HEK293 (cell line): Measurements from ENCODE around the gene ARHGAP15.

Source experiments
- CTCF ChIA-PET: fragments of 350-600 bp; formaldehyde crosslinking; extraction: SDS; loops from one replicate; lab custom pipeline; 2021; ENCODE audit warnings: antibody characterized with exemption; lab: Yijun Ruan, JAX
- POLR2A ChIA-PET: fragments of 300-600 bp; formaldehyde crosslinking; extraction: SDS; loops from one replicate; lab custom pipeline; 2020; ENCODE audit warnings: antibody characterized with exemption, inconsistent platforms; lab: Yijun Ruan, JAX
- H3K27ac ChIP-seq: fragments of 200-500 bp; sonication (Bioruptor generic); 2 replicates; pipeline ENCODE4 v1.5.1; 2014; ENCODE audit warnings: low read depth, low read length, control low read depth, inconsistent platforms; ENCODE audit errors: extremely low read depth
- H3K36me3 ChIP-seq, 2 experiments: fragments of 200-500 bp in 1 of 2; sonication (Bioruptor generic) in 1 of 2; 1 replicate in 1 of 2; 2 replicates in 1 of 2; pipeline ENCODE4 v1.5.1; 2014 to 2017; ENCODE audit warnings: inconsistent platforms in 2 of 2, low read length in 2 of 2; ENCODE audit not compliant: control insufficient read depth in 2 of 2, insufficient read depth in 1 of 2
- H3K4me1 ChIP-seq: fragments of 200-500 bp; sonication (Bioruptor generic); 2 replicates; pipeline ENCODE4 v1.5.1; 2014; ENCODE audit warnings: mild to moderate bottlenecking, low read length, inconsistent platforms; ENCODE audit not compliant: control insufficient read depth, insufficient read depth
- H3K4me3 ChIP-seq: 2 replicates; pipeline ENCODE4 v1.5.1; 2011; ENCODE audit warnings: low read depth, mild to moderate bottlenecking, control low read depth, low read length, moderate library complexity
- H3K9me3 ChIP-seq: fragments of 200-500 bp; sonication (Bioruptor generic); 2 replicates; pipeline ENCODE4 v1.5.1; 2014; ENCODE audit warnings: low read depth, low read length, inconsistent platforms; ENCODE audit not compliant: control insufficient read depth, insufficient read depth
- HOXA7 ChIP-seq: sonication (generic); formaldehyde crosslinking; IDR thresholded peaks from 2 replicates; pipeline ENCODE4 v1.8.1; 2022; ENCODE audit warnings: missing genetic modification reagents, borderline replicate concordance
- OVOL3 ChIP-seq: fragments of 450-650 bp; formaldehyde crosslinking; IDR thresholded peaks from 2 replicates; pipeline ENCODE4 v1.5.1; 2016; ENCODE audit warnings: missing biosample characterization, missing genetic modification characterization
- SCRT1 ChIP-seq: fragments of 450-650 bp; formaldehyde crosslinking; IDR thresholded peaks from 2 replicates; pipeline ENCODE4 v1.5.1; 2016; ENCODE audit warnings: missing biosample characterization, missing genetic modification characterization, borderline replicate concordance
- SP2 ChIP-seq: fragments of 450-650 bp; formaldehyde crosslinking; IDR thresholded peaks from 2 replicates; pipeline ENCODE4 v1.5.1; 2016; ENCODE audit warnings: missing biosample characterization, missing genetic modification characterization
- ZNF114 ChIP-seq: fragments of 450-650 bp; formaldehyde crosslinking; IDR thresholded peaks from 2 replicates; pipeline ENCODE4 v1.5.0; 2017; ENCODE audit warnings: missing biosample characterization, missing genetic modification characterization
- ZNF155 ChIP-seq: fragments of 450-650 bp; formaldehyde crosslinking; IDR thresholded peaks from 2 replicates; pipeline ENCODE4 v1.5.1; 2016; ENCODE audit warnings: missing biosample characterization, missing genetic modification characterization
- ZNF324 ChIP-seq: fragments of 450-650 bp; formaldehyde crosslinking; IDR thresholded peaks from 2 replicates; pipeline ENCODE4 v1.5.1; 2016; ENCODE audit warnings: missing biosample characterization, missing genetic modification characterization
- ZNF548 ChIP-seq: fragments of 450-650 bp; formaldehyde crosslinking; IDR thresholded peaks from 2 replicates; pipeline ENCODE4 v1.5.1; 2016; ENCODE audit warnings: missing biosample characterization, missing genetic modification characterization
- ZNF624 ChIP-seq: fragments of 450-650 bp; formaldehyde crosslinking; IDR thresholded peaks from 2 replicates; pipeline ENCODE4 v1.5.1; 2017; ENCODE audit warnings: missing biosample characterization, missing genetic modification characterization
- ZNF677 ChIP-seq: fragments of 450-650 bp; IDR thresholded peaks from 2 replicates; pipeline ENCODE4 v1.5.0; 2018; ENCODE audit warnings: missing biosample characterization, mild to moderate bottlenecking, missing genetic modification characterization, moderate library complexity
- ZNF777 ChIP-seq: fragments of 450-650 bp; formaldehyde crosslinking; IDR thresholded peaks from 2 replicates; pipeline ENCODE4 v1.5.1; 2017; ENCODE audit warnings: missing biosample characterization, missing genetic modification characterization, borderline replicate concordance
- ZNF830 ChIP-seq: fragments of 450-650 bp; IDR thresholded peaks from 2 replicates; pipeline ENCODE4 v1.5.0; 2018; ENCODE audit warnings: missing biosample characterization, missing genetic modification characterization, low read depth, mild to moderate bottlenecking, moderate library complexity
- ZNF837 ChIP-seq: fragments of 450-650 bp; formaldehyde crosslinking; IDR thresholded peaks from 2 replicates; pipeline ENCODE4 v1.5.1; 2016; ENCODE audit warnings: missing biosample characterization, missing genetic modification characterization
- ZSCAN16 ChIP-seq: fragments of 450-650 bp; formaldehyde crosslinking; IDR thresholded peaks from 2 replicates; pipeline ENCODE4 v1.5.1; 2016; ENCODE audit warnings: missing biosample characterization, missing genetic modification characterization
- TF ChIP-seq, protein P1 (sequence below): fragments of 450-650 bp; formaldehyde crosslinking; IDR thresholded peaks from 2 replicates; pipeline ENCODE4 v1.5.1; 2016; ENCODE audit warnings: missing biosample characterization, missing genetic modification characterization, borderline replicate concordance
- TF ChIP-seq, protein P2 (sequence below): fragments of 450-650 bp; formaldehyde crosslinking; IDR thresholded peaks from 2 replicates; pipeline ENCODE4 v1.5.1; 2016; ENCODE audit warnings: missing biosample characterization, missing genetic modification characterization
- TF ChIP-seq, protein P3 (sequence below): fragments of 450-650 bp; formaldehyde crosslinking; IDR thresholded peaks from 2 replicates; pipeline ENCODE4 v1.5.1; 2016; ENCODE audit warnings: missing biosample characterization, missing genetic modification characterization
- TF ChIP-seq, protein P4 (sequence below): fragments of 450-650 bp; formaldehyde crosslinking; IDR thresholded peaks from 2 replicates; pipeline ENCODE4 v1.5.1; 2016; ENCODE audit warnings: missing biosample characterization, missing genetic modification characterization
- TF ChIP-seq, protein P5 (sequence below): sonication (generic); formaldehyde crosslinking; IDR thresholded peaks from 2 replicates; pipeline ENCODE4 v1.8.1; 2022; ENCODE audit warnings: mild to moderate bottlenecking, moderate library complexity, missing genetic modification reagents
- TF ChIP-seq, protein P6 (sequence below): fragments of 450-650 bp; formaldehyde crosslinking; IDR thresholded peaks from 2 replicates; pipeline ENCODE4 v1.5.1; 2017; ENCODE audit warnings: missing biosample characterization, missing genetic modification characterization

Gene ARHGAP15

DNA sequence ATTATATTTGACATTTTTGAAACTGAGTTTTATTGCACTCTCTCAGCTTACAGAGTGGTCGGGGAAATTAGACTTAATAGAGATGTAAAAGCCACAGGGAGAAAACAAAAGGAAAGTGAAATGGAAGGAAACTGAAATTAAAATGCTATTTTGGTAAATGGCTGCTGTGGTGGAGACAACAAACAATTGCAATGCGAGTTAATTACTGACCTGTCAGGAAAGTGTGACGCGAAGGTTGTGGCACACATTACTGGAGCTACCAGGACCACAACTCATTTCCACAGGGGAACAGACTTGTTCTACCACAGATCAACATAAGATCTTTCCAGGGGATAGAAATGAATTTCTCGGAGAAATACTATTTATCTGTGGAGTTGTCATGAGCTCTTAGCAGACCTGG, 19.5 kb downstream of the ARHGAP15 start (continued):
- TF ChIP-seq, protein P1, sequence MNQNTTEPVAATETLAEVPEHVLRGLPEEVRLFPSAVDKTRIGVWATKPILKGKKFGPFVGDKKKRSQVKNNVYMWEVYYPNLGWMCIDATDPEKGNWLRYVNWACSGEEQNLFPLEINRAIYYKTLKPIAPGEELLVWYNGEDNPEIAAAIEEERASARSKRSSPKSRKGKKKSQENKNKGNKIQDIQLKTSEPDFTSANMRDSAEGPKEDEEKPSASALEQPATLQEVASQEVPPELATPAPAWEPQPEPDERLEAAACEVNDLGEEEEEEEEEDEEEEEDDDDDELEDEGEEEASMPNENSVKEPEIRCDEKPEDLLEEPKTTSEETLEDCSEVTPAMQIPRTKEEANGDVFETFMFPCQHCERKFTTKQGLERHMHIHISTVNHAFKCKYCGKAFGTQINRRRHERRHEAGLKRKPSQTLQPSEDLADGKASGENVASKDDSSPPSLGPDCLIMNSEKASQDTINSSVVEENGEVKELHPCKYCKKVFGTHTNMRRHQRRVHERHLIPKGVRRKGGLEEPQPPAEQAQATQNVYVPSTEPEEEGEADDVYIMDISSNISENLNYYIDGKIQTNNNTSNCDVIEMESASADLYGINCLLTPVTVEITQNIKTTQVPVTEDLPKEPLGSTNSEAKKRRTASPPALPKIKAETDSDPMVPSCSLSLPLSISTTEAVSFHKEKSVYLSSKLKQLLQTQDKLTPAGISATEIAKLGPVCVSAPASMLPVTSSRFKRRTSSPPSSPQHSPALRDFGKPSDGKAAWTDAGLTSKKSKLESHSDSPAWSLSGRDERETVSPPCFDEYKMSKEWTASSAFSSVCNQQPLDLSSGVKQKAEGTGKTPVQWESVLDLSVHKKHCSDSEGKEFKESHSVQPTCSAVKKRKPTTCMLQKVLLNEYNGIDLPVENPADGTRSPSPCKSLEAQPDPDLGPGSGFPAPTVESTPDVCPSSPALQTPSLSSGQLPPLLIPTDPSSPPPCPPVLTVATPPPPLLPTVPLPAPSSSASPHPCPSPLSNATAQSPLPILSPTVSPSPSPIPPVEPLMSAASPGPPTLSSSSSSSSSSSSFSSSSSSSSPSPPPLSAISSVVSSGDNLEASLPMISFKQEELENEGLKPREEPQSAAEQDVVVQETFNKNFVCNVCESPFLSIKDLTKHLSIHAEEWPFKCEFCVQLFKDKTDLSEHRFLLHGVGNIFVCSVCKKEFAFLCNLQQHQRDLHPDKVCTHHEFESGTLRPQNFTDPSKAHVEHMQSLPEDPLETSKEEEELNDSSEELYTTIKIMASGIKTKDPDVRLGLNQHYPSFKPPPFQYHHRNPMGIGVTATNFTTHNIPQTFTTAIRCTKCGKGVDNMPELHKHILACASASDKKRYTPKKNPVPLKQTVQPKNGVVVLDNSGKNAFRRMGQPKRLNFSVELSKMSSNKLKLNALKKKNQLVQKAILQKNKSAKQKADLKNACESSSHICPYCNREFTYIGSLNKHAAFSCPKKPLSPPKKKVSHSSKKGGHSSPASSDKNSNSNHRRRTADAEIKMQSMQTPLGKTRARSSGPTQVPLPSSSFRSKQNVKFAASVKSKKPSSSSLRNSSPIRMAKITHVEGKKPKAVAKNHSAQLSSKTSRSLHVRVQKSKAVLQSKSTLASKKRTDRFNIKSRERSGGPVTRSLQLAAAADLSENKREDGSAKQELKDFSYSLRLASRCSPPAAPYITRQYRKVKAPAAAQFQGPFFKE, result no peak

DNA sequence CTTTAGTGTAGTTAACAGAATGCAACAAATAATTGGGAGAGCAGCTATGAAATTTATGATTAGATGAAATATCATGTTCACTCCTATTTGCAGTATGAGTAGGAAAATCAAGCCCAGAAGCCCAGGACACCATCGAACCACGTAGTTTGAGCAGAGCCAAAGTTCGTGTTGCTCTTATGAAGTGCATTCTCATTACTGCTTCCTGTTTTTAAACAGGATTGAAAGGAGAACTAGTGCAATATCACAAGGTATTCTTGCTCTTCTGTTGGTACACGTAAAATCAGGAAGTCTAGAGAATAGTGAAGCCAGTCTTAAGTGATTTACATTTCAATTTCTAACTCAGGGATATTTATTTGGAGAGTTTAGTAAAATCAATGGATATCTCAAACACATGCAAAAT, 21.1 kb downstream of the ARHGAP15 start:
- Histone ChIP-seq H3K27ac (no peak overlapping the region), H3K36me3 (no peaks in the 10 kb centered on the region), H3K9me3 (no peaks in the 10 kb centered on the region), H3K4me3 (no peak overlapping the region), H3K4me1 (no peaks in the 10 kb centered on the region)
- CTCF ChIA-PET, result no interaction called here
- TF ChIP-seq HOXA7 (no peak), ZNF114 (no peak), ZNF837 (tag by site-specific recombination) (no peak), SCRT1 (tag by site-specific recombination) (no peak), ZNF624 (no peak), ZNF677 (tag by site-specific recombination) (no peak), SP2 (tag by site-specific recombination) (no peak), ZNF830 (tag by site-specific recombination) (no peak), ZNF155 (tag by site-specific recombination) (no peak), OVOL3 (no peak), ZNF324 (tag by site-specific recombination) (no peak), ZNF777 (tag by site-specific recombination) (no peak), ZNF548 (tag by site-specific recombination) (no peak), ZSCAN16 (tag by site-specific recombination) (no peak)
- TF ChIP-seq, protein P2, sequence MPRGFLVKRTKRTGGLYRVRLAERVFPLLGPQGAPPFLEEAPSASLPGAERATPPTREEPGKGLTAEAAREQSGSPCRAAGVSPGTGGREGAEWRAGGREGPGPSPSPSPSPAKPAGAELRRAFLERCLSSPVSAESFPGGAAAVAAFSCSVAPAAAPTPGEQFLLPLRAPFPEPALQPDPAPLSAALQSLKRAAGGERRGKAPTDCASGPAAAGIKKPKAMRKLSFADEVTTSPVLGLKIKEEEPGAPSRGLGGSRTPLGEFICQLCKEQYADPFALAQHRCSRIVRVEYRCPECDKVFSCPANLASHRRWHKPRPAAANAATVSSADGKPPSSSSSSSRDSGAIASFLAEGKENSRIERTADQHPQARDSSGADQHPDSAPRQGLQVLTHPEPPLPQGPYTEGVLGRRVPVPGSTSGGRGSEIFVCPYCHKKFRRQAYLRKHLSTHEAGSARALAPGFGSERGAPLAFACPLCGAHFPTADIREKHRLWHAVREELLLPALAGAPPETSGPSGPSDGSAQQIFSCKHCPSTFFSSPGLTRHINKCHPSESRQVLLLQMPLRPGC, result no peak
- TF ChIP-seq, protein P3, sequence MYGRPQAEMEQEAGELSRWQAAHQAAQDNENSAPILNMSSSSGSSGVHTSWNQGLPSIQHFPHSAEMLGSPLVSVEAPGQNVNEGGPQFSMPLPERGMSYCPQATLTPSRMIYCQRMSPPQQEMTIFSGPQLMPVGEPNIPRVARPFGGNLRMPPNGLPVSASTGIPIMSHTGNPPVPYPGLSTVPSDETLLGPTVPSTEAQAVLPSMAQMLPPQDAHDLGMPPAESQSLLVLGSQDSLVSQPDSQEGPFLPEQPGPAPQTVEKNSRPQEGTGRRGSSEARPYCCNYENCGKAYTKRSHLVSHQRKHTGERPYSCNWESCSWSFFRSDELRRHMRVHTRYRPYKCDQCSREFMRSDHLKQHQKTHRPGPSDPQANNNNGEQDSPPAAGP (tag by site-specific recombination), result no peak
- TF ChIP-seq, protein P4, sequence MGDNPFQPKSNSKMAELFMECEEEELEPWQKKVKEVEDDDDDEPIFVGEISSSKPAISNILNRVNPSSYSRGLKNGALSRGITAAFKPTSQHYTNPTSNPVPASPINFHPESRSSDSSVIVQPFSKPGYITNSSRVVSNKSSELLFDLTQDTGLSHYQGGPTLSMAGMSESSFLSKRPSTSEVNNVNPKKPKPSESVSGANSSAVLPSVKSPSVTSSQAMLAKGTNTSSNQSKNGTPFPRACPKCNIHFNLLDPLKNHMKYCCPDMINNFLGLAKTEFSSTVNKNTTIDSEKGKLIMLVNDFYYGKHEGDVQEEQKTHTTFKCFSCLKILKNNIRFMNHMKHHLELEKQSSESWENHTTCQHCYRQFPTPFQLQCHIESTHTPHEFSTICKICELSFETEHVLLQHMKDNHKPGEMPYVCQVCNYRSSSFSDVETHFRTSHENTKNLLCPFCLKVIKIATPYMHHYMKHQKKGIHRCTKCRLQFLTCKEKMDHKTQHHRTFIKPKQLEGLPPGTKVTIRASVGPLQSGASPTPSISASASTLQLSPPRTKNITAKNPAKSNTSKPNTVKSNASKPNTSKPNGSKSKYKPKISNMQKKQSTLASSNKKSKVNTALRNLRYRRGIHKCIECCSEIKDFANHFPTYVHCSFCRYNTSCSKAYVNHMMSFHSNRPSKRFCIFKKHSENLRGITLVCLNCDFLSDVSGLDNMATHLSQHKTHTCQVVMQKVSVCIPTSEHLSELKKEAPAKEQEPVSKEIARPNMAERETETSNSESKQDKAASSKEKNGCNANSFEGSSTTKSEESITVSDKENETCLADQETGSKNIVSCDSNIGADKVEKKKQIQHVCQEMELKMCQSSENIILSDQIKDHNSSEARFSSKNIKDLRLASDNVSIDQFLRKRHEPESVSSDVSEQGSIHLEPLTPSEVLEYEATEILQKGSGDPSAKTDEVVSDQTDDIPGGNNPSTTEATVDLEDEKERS, result no peak
- TF ChIP-seq, protein P5, sequence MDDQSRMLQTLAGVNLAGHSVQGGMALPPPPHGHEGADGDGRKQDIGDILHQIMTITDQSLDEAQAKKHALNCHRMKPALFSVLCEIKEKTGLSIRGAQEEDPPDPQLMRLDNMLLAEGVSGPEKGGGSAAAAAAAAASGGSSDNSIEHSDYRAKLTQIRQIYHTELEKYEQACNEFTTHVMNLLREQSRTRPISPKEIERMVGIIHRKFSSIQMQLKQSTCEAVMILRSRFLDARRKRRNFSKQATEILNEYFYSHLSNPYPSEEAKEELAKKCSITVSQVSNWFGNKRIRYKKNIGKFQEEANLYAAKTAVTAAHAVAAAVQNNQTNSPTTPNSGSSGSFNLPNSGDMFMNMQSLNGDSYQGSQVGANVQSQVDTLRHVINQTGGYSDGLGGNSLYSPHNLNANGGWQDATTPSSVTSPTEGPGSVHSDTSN, result no peak
- TF ChIP-seq, protein P6, sequence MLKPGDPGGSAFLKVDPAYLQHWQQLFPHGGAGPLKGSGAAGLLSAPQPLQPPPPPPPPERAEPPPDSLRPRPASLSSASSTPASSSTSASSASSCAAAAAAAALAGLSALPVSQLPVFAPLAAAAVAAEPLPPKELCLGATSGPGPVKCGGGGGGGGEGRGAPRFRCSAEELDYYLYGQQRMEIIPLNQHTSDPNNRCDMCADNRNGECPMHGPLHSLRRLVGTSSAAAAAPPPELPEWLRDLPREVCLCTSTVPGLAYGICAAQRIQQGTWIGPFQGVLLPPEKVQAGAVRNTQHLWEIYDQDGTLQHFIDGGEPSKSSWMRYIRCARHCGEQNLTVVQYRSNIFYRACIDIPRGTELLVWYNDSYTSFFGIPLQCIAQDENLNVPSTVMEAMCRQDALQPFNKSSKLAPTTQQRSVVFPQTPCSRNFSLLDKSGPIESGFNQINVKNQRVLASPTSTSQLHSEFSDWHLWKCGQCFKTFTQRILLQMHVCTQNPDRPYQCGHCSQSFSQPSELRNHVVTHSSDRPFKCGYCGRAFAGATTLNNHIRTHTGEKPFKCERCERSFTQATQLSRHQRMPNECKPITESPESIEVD (tag by site-specific recombination), result no peak
- POLR2A ChIA-PET, result no interaction called here
